Astrocyte (in vitro differentiated cells and primary cell): Measurements from ENCODE around the gene SYNPO2. TPM values are rescaled to one million over a fixed set of nuclear protein-coding genes. Genes with fewer than 3 reads are reported as not detected.

ENCODE experiments used
- DNase-seq: peaks from one replicate; pipeline ENCODE4 v3.0.0-alpha.2; 2010; ENCODE audit warnings: low read depth
- FAIRE-seq: peaks from 2 replicates; lab custom pipeline; 2011; peaks lifted over from hg19 to GRCh38; lab: Jason Lieb, UNC
- H2AFZ ChIP-seq: 2 replicates; pipeline ENCODE4 v1.6.0; 2012; ENCODE audit warnings: low read depth, low read length, inconsistent platforms
- H3K27ac ChIP-seq: 2 replicates; pipeline ENCODE4 v1.5.1; 2011; ENCODE audit warnings: low read depth, low read length, inconsistent platforms
- H3K27me3 ChIP-seq: 2 replicates; pipeline ENCODE4 v1.6.0; 2011; ENCODE audit warnings: low read length, inconsistent platforms; ENCODE audit not compliant: insufficient read depth
- H3K36me3 ChIP-seq: 2 replicates; pipeline ENCODE4 v1.5.1; 2011; ENCODE audit warnings: low read length, inconsistent platforms; ENCODE audit not compliant: insufficient read depth
- H3K4me1 ChIP-seq: 2 replicates; pipeline ENCODE4 v1.5.1; 2011; ENCODE audit warnings: low read length, inconsistent platforms; ENCODE audit not compliant: insufficient read depth
- H3K4me2 ChIP-seq: 2 replicates; pipeline ENCODE4 v1.6.0; 2012; ENCODE audit warnings: low read length, inconsistent platforms
- H3K4me3 ChIP-seq: 2 replicates; pipeline ENCODE4 v1.5.1; 2011; ENCODE audit warnings: low read depth, mild to moderate bottlenecking, low read length, inconsistent platforms; ENCODE audit not compliant: insufficient read depth
- H3K79me2 ChIP-seq: 2 replicates; pipeline ENCODE4 v1.6.0; 2012; ENCODE audit warnings: mild to moderate bottlenecking, low read length, inconsistent platforms; ENCODE audit not compliant: insufficient read depth
- H3K9ac ChIP-seq: 2 replicates; pipeline ENCODE4 v1.6.0; 2012; ENCODE audit warnings: mild to moderate bottlenecking, low read length, inconsistent platforms
- H3K9me3 ChIP-seq: 2 replicates; pipeline ENCODE4 v1.5.1; 2012; ENCODE audit warnings: low read depth, mild to moderate bottlenecking, low read length, inconsistent platforms; ENCODE audit not compliant: insufficient read depth
- H4K20me1 ChIP-seq: 2 replicates; pipeline ENCODE4 v1.6.0; 2012; ENCODE audit warnings: low read length, inconsistent platforms; ENCODE audit not compliant: insufficient read depth
- H3K27ac Mint-ChIP-seq: one replicate; pipeline ENCODE4 v1.8.0; 2021; ENCODE audit warnings: mild to moderate bottlenecking, mixed read lengths; ENCODE audit not compliant: unreplicated experiment
- H3K27me3 Mint-ChIP-seq: one replicate; pipeline ENCODE4 v1.8.0; 2021; ENCODE audit warnings: low read depth, mixed read lengths; ENCODE audit not compliant: unreplicated experiment
- H3K36me3 Mint-ChIP-seq: one replicate; pipeline ENCODE4 v1.8.0; 2021; ENCODE audit warnings: low read depth, mixed read lengths; ENCODE audit not compliant: unreplicated experiment
- H3K4me1 Mint-ChIP-seq: one replicate; pipeline ENCODE4 v1.8.0; 2021; ENCODE audit warnings: low read depth, mixed read lengths; ENCODE audit not compliant: unreplicated experiment
- H3K4me3 Mint-ChIP-seq: one replicate; pipeline ENCODE4 v1.8.0; 2021; ENCODE audit warnings: mild to moderate bottlenecking, moderate library complexity, mixed read lengths; ENCODE audit not compliant: unreplicated experiment
- H3K9me3 Mint-ChIP-seq: one replicate; pipeline ENCODE4 v1.8.0; 2021; ENCODE audit warnings: mild to moderate bottlenecking, mixed read lengths; ENCODE audit not compliant: unreplicated experiment
- EZH2 ChIP-seq: IDR thresholded peaks from 2 replicates; pipeline ENCODE4 v1.6.1; 2012; ENCODE audit warnings: mild to moderate bottlenecking, low read length, inconsistent platforms; ENCODE audit not compliant: insufficient read depth
- total RNA-seq: library from RNA; stranded (reverse); gene quantifications from 2 replicates; pipeline ENCODE4 v1.2.1, GENCODE V29; 2021
- TF ChIP-seq, protein P1 (sequence below): IDR thresholded peaks from 2 replicates; pipeline ENCODE4 v1.5.1; 2011; ENCODE audit warnings: low read depth, mild to moderate bottlenecking, inconsistent platforms, low read length, moderate library complexity; ENCODE audit not compliant: insufficient read depth

The SYNPO2 gene
- total RNA-seq, 1 donor from 2014 or later: 4.2 TPM

- Histone ChIP-seq H4K20me1 (no peaks in the 10 kb centered on the region), H3K79me2 (no peaks in the 10 kb centered on the region), H3K4me2 (no peak overlapping the region), H3K27ac (no peak overlapping the region), H2AFZ (no peak overlapping the region), H3K9me3 (no peaks in the 10 kb centered on the region), H3K27me3 (no peaks in the 10 kb centered on the region), H3K36me3 (no peaks in the 10 kb centered on the region), H3K4me1 (no peaks in the 10 kb centered on the region), H3K9ac (no peak overlapping the region), H3K4me3 (no peak overlapping the region)
- FAIRE-seq (no peak), DNase-seq (no peak)
- no peak overlapping the region for H3K27ac Mint-ChIP-seq
- peaks cover 3% of the 10 kb centered on the region for H3K36me3 Mint-ChIP-seq
- H3K4me3 Mint-ChIP-seq: no peak overlapping the region
- H3K9me3 Mint-ChIP-seq: no peaks in the 10 kb centered on the region
- no peaks in the 10 kb centered on the region for H3K4me1 Mint-ChIP-seq
- TF ChIP-seq, protein P1, sequence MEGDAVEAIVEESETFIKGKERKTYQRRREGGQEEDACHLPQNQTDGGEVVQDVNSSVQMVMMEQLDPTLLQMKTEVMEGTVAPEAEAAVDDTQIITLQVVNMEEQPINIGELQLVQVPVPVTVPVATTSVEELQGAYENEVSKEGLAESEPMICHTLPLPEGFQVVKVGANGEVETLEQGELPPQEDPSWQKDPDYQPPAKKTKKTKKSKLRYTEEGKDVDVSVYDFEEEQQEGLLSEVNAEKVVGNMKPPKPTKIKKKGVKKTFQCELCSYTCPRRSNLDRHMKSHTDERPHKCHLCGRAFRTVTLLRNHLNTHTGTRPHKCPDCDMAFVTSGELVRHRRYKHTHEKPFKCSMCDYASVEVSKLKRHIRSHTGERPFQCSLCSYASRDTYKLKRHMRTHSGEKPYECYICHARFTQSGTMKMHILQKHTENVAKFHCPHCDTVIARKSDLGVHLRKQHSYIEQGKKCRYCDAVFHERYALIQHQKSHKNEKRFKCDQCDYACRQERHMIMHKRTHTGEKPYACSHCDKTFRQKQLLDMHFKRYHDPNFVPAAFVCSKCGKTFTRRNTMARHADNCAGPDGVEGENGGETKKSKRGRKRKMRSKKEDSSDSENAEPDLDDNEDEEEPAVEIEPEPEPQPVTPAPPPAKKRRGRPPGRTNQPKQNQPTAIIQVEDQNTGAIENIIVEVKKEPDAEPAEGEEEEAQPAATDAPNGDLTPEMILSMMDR: no peak
- TF ChIP-seq EZH2: no peak
- no peaks in the 10 kb centered on the region for H3K27me3 Mint-ChIP-seq
Measured at GRCh38 chr4:118881512-118882146, 7.0 kb upstream of the SYNPO2 start.

- H2AFZ ChIP-seq: no peak overlapping the region
- no peak overlapping the region for H3K27ac Mint-ChIP-seq
- no peaks in the 10 kb centered on the region for H3K36me3 ChIP-seq
- H3K4me2 ChIP-seq: no peak overlapping the region
- no peak overlapping the region for H3K4me3 ChIP-seq
- H3K27ac ChIP-seq: no peak overlapping the region
- H3K27me3 Mint-ChIP-seq: no peaks in the 10 kb centered on the region
- H3K4me1 ChIP-seq: peaks cover 1% of the 10 kb centered on the region
- no peaks in the 10 kb centered on the region for H3K79me2 ChIP-seq
- H4K20me1 ChIP-seq: no peaks in the 10 kb centered on the region
- no peak for FAIRE-seq
- no peaks in the 10 kb centered on the region for H3K9me3 ChIP-seq
- no peaks in the 10 kb centered on the region for H3K27me3 ChIP-seq
- H3K9me3 Mint-ChIP-seq: no peaks in the 10 kb centered on the region
- H3K36me3 Mint-ChIP-seq: peaks cover 3% of the 10 kb centered on the region
- no peak overlapping the region for H3K4me3 Mint-ChIP-seq
- no peak overlapping the region for H3K9ac ChIP-seq
- TF ChIP-seq EZH2: no peak
- TF ChIP-seq, protein P1: peak; percentile 21
- peaks cover 3% of the 10 kb centered on the region for H3K4me1 Mint-ChIP-seq
- no peak for DNase-seq
Measured at GRCh38 chr4:118883861-118884260, 4.8 kb upstream of the SYNPO2 start.

GRCh38 chr4:118884716-118885115, 3.9 kb upstream of the SYNPO2 start:
- FAIRE-seq: no peak
- Histone ChIP-seq H3K79me2 (no peaks in the 10 kb centered on the region), H3K36me3 (no peaks in the 10 kb centered on the region), H3K9me3 (no peaks in the 10 kb centered on the region), H4K20me1 (no peaks in the 10 kb centered on the region), H3K27me3 (no peaks in the 10 kb centered on the region), H3K4me1 (peaks cover 6% of the 10 kb centered on the region), H3K27ac (no peak overlapping the region), H3K4me3 (no peak overlapping the region), H3K4me2 (no peak overlapping the region), H3K9ac (no peak overlapping the region), H2AFZ (no peak overlapping the region)
- H3K36me3 Mint-ChIP-seq: peaks cover 3% of the 10 kb centered on the region
- DNase-seq: no peak
- H3K9me3 Mint-ChIP-seq: no peaks in the 10 kb centered on the region
- H3K4me1 Mint-ChIP-seq: peaks cover 4% of the 10 kb centered on the region
- no peaks in the 10 kb centered on the region for H3K27me3 Mint-ChIP-seq
- H3K4me3 Mint-ChIP-seq: no peak overlapping the region
- TF ChIP-seq, protein P1: no peak
- no peak for TF ChIP-seq EZH2
- no peak overlapping the region for H3K27ac Mint-ChIP-seq
